IMR-90 (cell line): Measurements from ENCODE around the gene UBE2N.

Source experiments
- BHLHE40 ChIP-seq: fragments of 150-350 bp; IDR thresholded peaks from 2 replicates; pipeline ENCODE4 v1.6.1; 2016; ENCODE audit warnings: mild to moderate bottlenecking, low read depth, low read length
- CEBPB ChIP-seq: IDR thresholded peaks from 2 replicates; pipeline ENCODE4 v1.6.1; 2012; ENCODE audit warnings: low read depth, low read length, improper control_type of control experiment
- CHD1 ChIP-seq: IDR thresholded peaks from 2 replicates; pipeline ENCODE4 v1.6.1; 2012; ENCODE audit warnings: low read depth, low read length, improper control_type of control experiment
- CTCF ChIP-seq: conservative IDR thresholded peaks from 2 replicates; pipeline ENCODE4 v1.5.1; 2012; ENCODE audit warnings: mild to moderate bottlenecking, low read depth, low read length, improper control_type of control experiment
- FOS ChIP-seq: fragments of 150-350 bp; IDR thresholded peaks from 2 replicates; pipeline ENCODE4 v1.6.1; 2016; ENCODE audit warnings: low read depth, low read length
- MAFK ChIP-seq: IDR thresholded peaks from 2 replicates; pipeline ENCODE4 v1.6.1; 2012; ENCODE audit warnings: low read depth, low read length, improper control_type of control experiment
- MXI1 ChIP-seq: IDR thresholded peaks from 2 replicates; pipeline ENCODE4 v1.6.1; 2012; ENCODE audit warnings: low read depth, mild to moderate bottlenecking, low read length, moderate library complexity, borderline replicate concordance
- POLR2A ChIP-seq: IDR thresholded peaks from 2 replicates; pipeline ENCODE4 v1.6.1; 2012; ENCODE audit warnings: mild to moderate bottlenecking, low read depth, low read length
- RAD21 ChIP-seq: IDR thresholded peaks from 2 replicates; pipeline ENCODE4 v1.6.1; 2012; ENCODE audit warnings: low read length, improper control_type of control experiment
- RCOR1 ChIP-seq: IDR thresholded peaks from 2 replicates; pipeline ENCODE4 v1.6.1; 2012; ENCODE audit warnings: mild to moderate bottlenecking, low read length, improper control_type of control experiment; ENCODE audit not compliant: insufficient replicate concordance
- RFX5 ChIP-seq: IDR thresholded peaks from 2 replicates; pipeline ENCODE4 v1.8.0; 2012; ENCODE audit warnings: low read depth, mild to moderate bottlenecking, low read length, moderate library complexity
- SMC3 ChIP-seq: fragments of 150-350 bp; IDR thresholded peaks from 2 replicates; pipeline ENCODE4 v1.6.1; 2016; ENCODE audit warnings: low read depth, mild to moderate bottlenecking, antibody characterized with exemption, low read length, moderate library complexity
- USF2 ChIP-seq: fragments of 150-350 bp; IDR thresholded peaks from 2 replicates; pipeline ENCODE4 v1.6.1; 2017; ENCODE audit warnings: mild to moderate bottlenecking, antibody characterized with exemption, low read length, low read depth
- TF ChIP-seq, protein P1 (sequence below): fragments of 150-350 bp; IDR thresholded peaks from 2 replicates; pipeline ENCODE4 v1.6.1; 2016; ENCODE audit warnings: low read depth, mild to moderate bottlenecking, low read length, moderate library complexity, borderline replicate concordance

- no peak for TF ChIP-seq CTCF
- no peak for TF ChIP-seq CHD1
- peak; percentile 56 for TF ChIP-seq CEBPB
- TF ChIP-seq POLR2A, result no peak
- TF ChIP-seq, protein P1, sequence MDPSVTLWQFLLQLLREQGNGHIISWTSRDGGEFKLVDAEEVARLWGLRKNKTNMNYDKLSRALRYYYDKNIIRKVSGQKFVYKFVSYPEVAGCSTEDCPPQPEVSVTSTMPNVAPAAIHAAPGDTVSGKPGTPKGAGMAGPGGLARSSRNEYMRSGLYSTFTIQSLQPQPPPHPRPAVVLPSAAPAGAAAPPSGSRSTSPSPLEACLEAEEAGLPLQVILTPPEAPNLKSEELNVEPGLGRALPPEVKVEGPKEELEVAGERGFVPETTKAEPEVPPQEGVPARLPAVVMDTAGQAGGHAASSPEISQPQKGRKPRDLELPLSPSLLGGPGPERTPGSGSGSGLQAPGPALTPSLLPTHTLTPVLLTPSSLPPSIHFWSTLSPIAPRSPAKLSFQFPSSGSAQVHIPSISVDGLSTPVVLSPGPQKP, result no peak
- TF ChIP-seq RCOR1, result no peak
- no peak for TF ChIP-seq RAD21
- no peak for TF ChIP-seq MAFK
- no peak for TF ChIP-seq RFX5
- TF ChIP-seq MXI1, result no peak
- TF ChIP-seq USF2, result no peak
- no peak for TF ChIP-seq SMC3
- no peak for TF ChIP-seq FOS
- no peak for TF ChIP-seq BHLHE40
Observed at GRCh38 chr12:93461503-93461902, 19.8 kb upstream of the UBE2N start.
